HG03175 (cell line): ENCODE data around the gene HNF1B.

Experiments
- ATAC-seq: cut with Tn5 transposase; IDR thresholded peaks from one replicate; pipeline ENCODE4 v1.9.1; 2021; ENCODE audit warnings: mild to moderate bottlenecking, moderate library complexity; ENCODE audit not compliant: unreplicated experiment

Gene HNF1B

GRCh38 chr17:37762666-37763065, 17.8 kb upstream of the HNF1B start:
- ATAC-seq = no peak

- ATAC-seq = no peak
Measured at GRCh38 chr17:37761961-37762360, 17.1 kb upstream of the HNF1B start.

GRCh38 chr17:37761059-37761458, 16.2 kb upstream of the HNF1B start:
- ATAC-seq = peak; percentile 64

GRCh38 chr17:37759014-37759637, 14.3 kb upstream of the HNF1B start:
- no peak for ATAC-seq

GRCh38 chr17:37756051-37756450, 11.2 kb upstream of the HNF1B start:
- ATAC-seq = no peak

- no peak for ATAC-seq
Measured at GRCh38 chr17:37755455-37755854, 10.6 kb upstream of the HNF1B start.

GRCh38 chr17:37754363-37754762, 9.5 kb upstream of the HNF1B start:
- ATAC-seq = no peak

- no peak for ATAC-seq
Measured at GRCh38 chr17:37752482-37752881, 7.6 kb upstream of the HNF1B start.

- peak; percentile 59 for ATAC-seq
Measured at GRCh38 chr17:37750768-37751475, 6.1 kb upstream of the HNF1B start.

- ATAC-seq = no peak
Measured at GRCh38 chr17:37750292-37750691, 5.4 kb upstream of the HNF1B start.

- no peak for ATAC-seq
Measured at GRCh38 chr17:37747222-37747621, 2.4 kb upstream of the HNF1B start.

- no peak for ATAC-seq
Measured at GRCh38 chr17:37746617-37747016, 1.8 kb upstream of the HNF1B start.

- no peak for ATAC-seq
Measured at GRCh38 chr17:37745801-37746426, 1.1 kb upstream of the HNF1B start.

- ATAC-seq = no peak
Measured at GRCh38 chr17:37744633-37744927, 279 bp downstream of the HNF1B start.

- no peak for ATAC-seq
Measured at GRCh38 chr17:37743875-37744632, 805 bp downstream of the HNF1B start.

GRCh38 chr17:37743612-37743874, 1.3 kb downstream of the HNF1B start:
- no peak for ATAC-seq

GRCh38 chr17:37742762-37743611, 1.9 kb downstream of the HNF1B start:
- no peak for ATAC-seq

GRCh38 chr17:37742116-37742761, 2.6 kb downstream of the HNF1B start:
- no peak for ATAC-seq

GRCh38 chr17:37741341-37742115, 3.3 kb downstream of the HNF1B start:
- no peak for ATAC-seq

- no peak for ATAC-seq
Measured at GRCh38 chr17:37740915-37741314, 3.9 kb downstream of the HNF1B start.
